Measurements from ENCODE around the gene CTU2.
"Not testable (repeated sequence)": the region's sequence is repeated elsewhere in the genome, so short reads cannot be mapped to it uniquely, and the experiment has no call there.

DNA sequence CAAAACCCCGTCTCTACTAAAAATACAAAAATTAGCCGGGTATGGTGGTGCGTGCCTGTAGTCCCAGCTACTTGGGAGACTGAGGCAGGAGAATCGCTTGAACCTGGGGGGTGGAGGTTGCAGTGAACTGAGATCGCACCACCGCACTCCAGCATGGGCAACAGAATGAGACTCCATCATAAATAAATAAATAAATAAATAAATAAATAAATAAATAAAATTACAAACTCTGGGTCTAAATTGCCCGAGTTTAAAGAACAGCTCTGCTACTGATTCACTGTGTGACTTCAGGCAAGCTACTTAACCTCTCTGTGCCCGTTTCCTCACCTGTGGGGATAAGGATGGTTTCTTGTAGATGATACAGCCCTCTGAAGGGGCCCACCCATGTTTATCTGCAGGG is 36.8 kb upstream of the CTU2 start:
- TF ChIP-seq, protein P1, sequence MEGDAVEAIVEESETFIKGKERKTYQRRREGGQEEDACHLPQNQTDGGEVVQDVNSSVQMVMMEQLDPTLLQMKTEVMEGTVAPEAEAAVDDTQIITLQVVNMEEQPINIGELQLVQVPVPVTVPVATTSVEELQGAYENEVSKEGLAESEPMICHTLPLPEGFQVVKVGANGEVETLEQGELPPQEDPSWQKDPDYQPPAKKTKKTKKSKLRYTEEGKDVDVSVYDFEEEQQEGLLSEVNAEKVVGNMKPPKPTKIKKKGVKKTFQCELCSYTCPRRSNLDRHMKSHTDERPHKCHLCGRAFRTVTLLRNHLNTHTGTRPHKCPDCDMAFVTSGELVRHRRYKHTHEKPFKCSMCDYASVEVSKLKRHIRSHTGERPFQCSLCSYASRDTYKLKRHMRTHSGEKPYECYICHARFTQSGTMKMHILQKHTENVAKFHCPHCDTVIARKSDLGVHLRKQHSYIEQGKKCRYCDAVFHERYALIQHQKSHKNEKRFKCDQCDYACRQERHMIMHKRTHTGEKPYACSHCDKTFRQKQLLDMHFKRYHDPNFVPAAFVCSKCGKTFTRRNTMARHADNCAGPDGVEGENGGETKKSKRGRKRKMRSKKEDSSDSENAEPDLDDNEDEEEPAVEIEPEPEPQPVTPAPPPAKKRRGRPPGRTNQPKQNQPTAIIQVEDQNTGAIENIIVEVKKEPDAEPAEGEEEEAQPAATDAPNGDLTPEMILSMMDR (IDR thresholded peaks at IDR 0.05): not testable (repeated sequence)
- not testable (repeated sequence) for TF ChIP-seq POLR2A (IDR thresholded peaks at IDR 0.05)

Measured in stomach (tissue), 4 donors.